Transverse colon (tissue), 4 donors: ENCODE data around the gene FBXO4. TPM values are rescaled to one million over a fixed set of nuclear protein-coding genes. Genes with fewer than 3 reads are reported as not detected.

Source experiments
- DNase-seq: peaks from one replicate; pipeline ENCODE4 v3.0.0-alpha.2; 2019
- H3K27ac ChIP-seq, 4 donors: fragments of 200-600 bp; sonication (generic); 2 replicates each; pipeline ENCODE4 v1.5.1; 2016 to 2018; ENCODE audit warnings: inconsistent platforms in 4 of 4
- H3K27me3 ChIP-seq: fragments of 200-600 bp; sonication (generic); 2 replicates; pipeline ENCODE4 v1.5.1; 2017; ENCODE audit warnings: inconsistent platforms
- H3K36me3 ChIP-seq, 4 donors: fragments of 200-600 bp; sonication (generic); 2 replicates each; pipeline ENCODE4 v1.5.1; 2017 to 2019; ENCODE audit warnings: inconsistent platforms in 4 of 4
- H3K4me1 ChIP-seq, 4 donors: fragments of 200-600 bp; sonication (generic); 2 replicates each; pipeline ENCODE4 v1.5.1; 2017 to 2020; ENCODE audit warnings: inconsistent platforms in 4 of 4
- H3K4me3 ChIP-seq, 4 donors: fragments of 200-600 bp; sonication (generic); 1 replicate in 1 of 4; 2 replicates in 3 of 4; pipeline versions ENCODE4 v1.5.1 to v1.6.1; 2017 to 2019; ENCODE audit warnings: inconsistent platforms in 4 of 4
- H3K9me3 ChIP-seq, 2 donors: fragments of 200-600 bp; sonication (generic); 2 replicates each; pipeline ENCODE4 v1.5.1; 2017 to 2019; ENCODE audit warnings: inconsistent platforms in 2 of 2
- EP300 ChIP-seq: sonication (generic); formaldehyde crosslinking; IDR thresholded peaks from one replicate; pipeline ENCODE4 v1.6.1; 2017; ENCODE audit warnings: antibody characterized with exemption, low read depth
- POLR2A ChIP-seq: fragments of 450-650 bp; IDR thresholded peaks from one replicate; pipeline ENCODE4 v1.6.1; 2016; ENCODE audit warnings: antibody characterized with exemption, mild to moderate bottlenecking, moderate library complexity
- POLR2AphosphoS5 ChIP-seq, 3 donors: sonication (generic); formaldehyde crosslinking; IDR thresholded peaks; one replicate each; pipeline ENCODE4 v1.6.1; 2016; ENCODE audit warnings: antibody characterized with exemption in 3 of 3
- whole genome bisulfite sequencing, 2 donors: methylation state at CpG; one replicate each; pipeline ENCODE4 v1.1.5; 2018; ENCODE audit warnings: low coverage in 1 of 2; 5-methylcytosine and 5-hydroxymethylcytosine counted together
- in situ Hi-C, 4 donors: fragments of 200-750 bp; cut with MboI; loops; one replicate each; pipeline versions ENCODE4 v1.15.0 to v1.15.1; 2017; ENCODE audit warnings: low sequenced_read_pairs in 3 of 4, low pct_ligation_motif_present in 1 of 4, low pct_unique_long_range_greater_than_20kb in 1 of 4
- intact Hi-C: fragments of 100-400 bp; cut with DNase I; formaldehyde crosslinking; loops from one replicate; pipeline ENCODE4 v1.15.1; 2023; ENCODE audit warnings: low total_unique reads
- total RNA-seq, 4 donors: library from RNA; depleted of rRNA; stranded (reverse); fragments of >200 nt; gene quantifications; one replicate each; pipeline ENCODE4 v1.1.0, GENCODE V29; 2016
- TF ChIP-seq, protein P1 (sequence below), 5 experiments: fragments of 200-600 bp in 3 of 5; fragments of 450-650 bp in 2 of 5; sonication (generic) in 3 of 5; IDR thresholded peaks; 1 replicate in 2 of 5; 2 replicates in 3 of 5; pipeline ENCODE4 v1.5.1; 2016 to 2017; ENCODE audit warnings: antibody characterized with exemption in 5 of 5, inconsistent platforms in 3 of 5, mild to moderate bottlenecking in 2 of 5, moderate library complexity in 1 of 5

Gene FBXO4
- total RNA-seq, 4 donors from 2014 or later, result 1.1 to 8.8 (median 7.1) TPM

DNA sequence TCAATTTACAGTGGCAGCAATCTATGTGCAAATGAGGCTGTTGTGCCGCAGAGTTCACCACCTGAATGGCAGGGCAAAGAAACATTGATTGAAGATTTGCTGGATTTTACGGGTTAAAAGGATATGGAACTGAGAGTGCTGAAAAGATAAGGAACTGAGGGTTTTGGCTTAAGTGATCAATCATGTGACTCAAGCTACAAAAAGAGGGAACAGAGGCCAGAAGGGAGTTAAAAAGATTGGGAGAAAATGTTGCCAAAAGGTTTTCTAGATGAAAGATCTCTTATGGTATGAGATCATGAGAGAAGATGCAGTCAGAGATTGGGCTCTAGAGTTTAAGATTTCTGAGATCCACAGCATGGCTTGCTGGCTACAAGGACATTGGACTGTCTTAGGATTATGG is 28.9 kb upstream of the FBXO4 start:
- no peak for DNase-seq
- in situ Hi-C loops, result loop anchor here in 1 of 4 donors (25.0 kb wide), 1 partner anchor 691 kb away; no protein-coding TSS in a partner anchor
- H3K27me3 ChIP-seq, result peaks cover 40% of the 10 kb centered on the region
- intact Hi-C loops, result no loop called here
- H3K4me1 ChIP-seq, result no peaks in the 10 kb centered on the region
- no peaks in the 10 kb centered on the region for H3K36me3 ChIP-seq
- H3K9me3 ChIP-seq, result no peaks in the 10 kb centered on the region
- WGBS, 2 donors, result 54 to 69% methylated on average over 2 of the region's 2 CpGs
- no peak overlapping the region for H3K27ac ChIP-seq
- no peak overlapping the region for H3K4me3 ChIP-seq
- TF ChIP-seq, protein P1, sequence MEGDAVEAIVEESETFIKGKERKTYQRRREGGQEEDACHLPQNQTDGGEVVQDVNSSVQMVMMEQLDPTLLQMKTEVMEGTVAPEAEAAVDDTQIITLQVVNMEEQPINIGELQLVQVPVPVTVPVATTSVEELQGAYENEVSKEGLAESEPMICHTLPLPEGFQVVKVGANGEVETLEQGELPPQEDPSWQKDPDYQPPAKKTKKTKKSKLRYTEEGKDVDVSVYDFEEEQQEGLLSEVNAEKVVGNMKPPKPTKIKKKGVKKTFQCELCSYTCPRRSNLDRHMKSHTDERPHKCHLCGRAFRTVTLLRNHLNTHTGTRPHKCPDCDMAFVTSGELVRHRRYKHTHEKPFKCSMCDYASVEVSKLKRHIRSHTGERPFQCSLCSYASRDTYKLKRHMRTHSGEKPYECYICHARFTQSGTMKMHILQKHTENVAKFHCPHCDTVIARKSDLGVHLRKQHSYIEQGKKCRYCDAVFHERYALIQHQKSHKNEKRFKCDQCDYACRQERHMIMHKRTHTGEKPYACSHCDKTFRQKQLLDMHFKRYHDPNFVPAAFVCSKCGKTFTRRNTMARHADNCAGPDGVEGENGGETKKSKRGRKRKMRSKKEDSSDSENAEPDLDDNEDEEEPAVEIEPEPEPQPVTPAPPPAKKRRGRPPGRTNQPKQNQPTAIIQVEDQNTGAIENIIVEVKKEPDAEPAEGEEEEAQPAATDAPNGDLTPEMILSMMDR (IDR thresholded peaks at IDR 0.05), result no peak
- TF ChIP-seq POLR2A, result no peak
- no peak for TF ChIP-seq EP300
- TF ChIP-seq POLR2AphosphoS5 (IDR thresholded peaks at IDR 0.05), result no peak

DNA sequence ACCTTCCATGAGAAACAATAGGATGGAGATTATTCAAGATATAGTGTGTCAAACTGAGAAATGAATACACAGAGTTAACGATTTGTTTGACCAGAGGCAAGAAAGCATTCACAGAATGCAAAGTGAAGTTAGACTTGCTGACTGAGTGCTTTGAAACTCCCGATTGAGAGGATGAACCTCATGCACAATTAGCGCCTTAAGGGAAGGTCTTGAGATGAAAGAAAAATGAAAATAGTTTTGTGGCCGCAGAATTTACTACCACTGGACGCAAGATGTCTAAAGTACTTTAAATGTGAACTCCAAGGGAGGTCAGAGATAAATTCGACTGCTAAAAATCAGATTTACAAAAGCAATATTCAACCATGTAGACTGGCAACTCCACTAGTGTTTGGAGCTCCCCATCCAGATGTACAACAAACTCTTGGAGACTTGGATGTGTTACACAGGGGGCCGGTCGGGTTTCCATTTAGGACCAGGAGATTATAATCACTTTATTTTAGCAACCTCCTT is 21.6 kb upstream of the FBXO4 start:
- in situ Hi-C loops, result no loop called here
- Histone ChIP-seq H3K9me3 (no peaks in the 10 kb centered on the region), H3K4me1 (peaks cover 9 to 38% (median 13%) of the 10 kb centered on the region in 4 donors), H3K36me3 (peaks cover 0 to 9% (median under 1%) of the 10 kb centered on the region in 4 donors), H3K4me3 (peak overlapping the region; percentile 30 to 87 (median 54)), H3K27me3 (peaks cover 23% of the 10 kb centered on the region), H3K27ac (peak overlapping the region; percentile 78 to 92 (median 89))
- 35 to 39% methylated on average over 5 to 8 of the region's 8 CpGs for WGBS, 2 donors
- intact Hi-C loops, result no loop called here
- no peak for DNase-seq
- TF ChIP-seq, protein P1 (IDR thresholded peaks at IDR 0.05), result no peak
- TF ChIP-seq EP300, result no peak
- no peak for TF ChIP-seq POLR2A
- TF ChIP-seq POLR2AphosphoS5 (IDR thresholded peaks at IDR 0.05), result no peak

- H3K4me3 ChIP-seq, result peak within 1 kb of the TSS; percentile 32 to 87 (median 68)
- TF ChIP-seq, protein P1 (IDR thresholded peaks at IDR 0.05), result no peak
- peak; percentile 96 for TF ChIP-seq POLR2A
- TF ChIP-seq EP300, result peak; percentile 3
- TF ChIP-seq POLR2AphosphoS5 (IDR thresholded peaks at IDR 0.05), result peak; percentile 92 to 97 (median 94)
- 0 to 1% methylated on average over 5 to 53 of the region's 55 CpGs for WGBS, 2 donors
- H3K27me3 ChIP-seq, result peaks cover 23% of the 10 kb centered on the region
- DNase-seq, result peak; percentile 99
- no peaks in the 10 kb centered on the region for H3K9me3 ChIP-seq
- H3K36me3 ChIP-seq, result peaks cover 0 to 16% (median 4%) of the 10 kb centered on the region in 4 donors
- peaks cover 9 to 38% (median 13%) of the 10 kb centered on the region in 4 donors for H3K4me1 ChIP-seq
- in situ Hi-C loops (no loop called here), intact Hi-C loops (no loop called here)
- H3K27ac ChIP-seq, result peak within 1 kb of the TSS; percentile 89 to 92 (median 90)
Observed at GRCh38 chr5:41903892-41904799, 20.9 kb upstream of the FBXO4 start, which contains the start of gene RIMOC1. Gene RIMOC1, plus strand, starts transcription at chr5:41904344. Its CDS starts 24 bp downstream, at chr5:41904368.

GRCh38 chr5:41906151-41906550 is 18.9 kb upstream of the FBXO4 start:
- Histone ChIP-seq H3K27ac (no peak overlapping the region), H3K9me3 (no peaks in the 10 kb centered on the region), H3K4me3 (no peak overlapping the region), H3K36me3 (peaks cover 0 to 35% (median 15%) of the 10 kb centered on the region in 4 donors), H3K4me1 (peaks cover 9 to 38% (median 13%) of the 10 kb centered on the region in 4 donors), H3K27me3 (peaks cover 4% of the 10 kb centered on the region)
- intact Hi-C loops, result no loop called here
- 72 to 84% methylated on average over 2 of the region's 2 CpGs for WGBS, 2 donors
- DNase-seq, result no peak
- in situ Hi-C loops, result no loop called here
- no peak for TF ChIP-seq EP300
- TF ChIP-seq POLR2AphosphoS5 (IDR thresholded peaks at IDR 0.05), result no peak
- no peak for TF ChIP-seq POLR2A
- TF ChIP-seq, protein P1 (IDR thresholded peaks at IDR 0.05), result no peak
